HG02798 (cell line): ENCODE data around the gene FYN.
"Not testable (repeated sequence)": the region's sequence is repeated elsewhere in the genome, so short reads cannot be mapped to it uniquely, and the experiment has no call there.

Experiments
- ATAC-seq: cut with Tn5 transposase; IDR thresholded peaks from one replicate; pipeline ENCODE4 v1.9.1; 2021; ENCODE audit warnings: mild to moderate bottlenecking; ENCODE audit not compliant: unreplicated experiment, poor library complexity

The FYN gene

GRCh38 chr6:111696814-111697213 lies 176.4 kb downstream of the FYN start:
- ATAC-seq = no peak

GRCh38 chr6:111692327-111693164 lies 180.7 kb downstream of the FYN start:
- no peak for ATAC-seq

GRCh38 chr6:111691345-111692225 lies 181.7 kb downstream of the FYN start:
- ATAC-seq = no peak

- ATAC-seq = no peak
Measured at GRCh38 chr6:111689946-111690345, 183.3 kb downstream of the FYN start.

- no peak for ATAC-seq
Measured at GRCh38 chr6:111689419-111689818, 183.8 kb downstream of the FYN start.

- ATAC-seq = no peak
Measured at GRCh38 chr6:111688331-111688730, 184.9 kb downstream of the FYN start.

GRCh38 chr6:111687652-111688051 lies 185.6 kb downstream of the FYN start:
- ATAC-seq = no peak

- ATAC-seq = no peak
Measured at GRCh38 chr6:111686932-111687266, 186.4 kb downstream of the FYN start.

- no peak for ATAC-seq
Measured at GRCh38 chr6:111686249-111686931, 186.9 kb downstream of the FYN start.

- no peak for ATAC-seq
Measured at GRCh38 chr6:111685526-111685925, 187.7 kb downstream of the FYN start.

- no peak for ATAC-seq
Measured at GRCh38 chr6:111685058-111685457, 188.2 kb downstream of the FYN start.

- ATAC-seq = no peak
Measured at GRCh38 chr6:111683749-111684267, 189.4 kb downstream of the FYN start.

- no peak for ATAC-seq
Measured at GRCh38 chr6:111683157-111683556, 190.1 kb downstream of the FYN start.

GRCh38 chr6:111681860-111682259 lies 191.4 kb downstream of the FYN start:
- ATAC-seq = no peak

GRCh38 chr6:111680811-111681609 lies 192.2 kb downstream of the FYN start:
- ATAC-seq = not testable (repeated sequence)

- no peak for ATAC-seq
Measured at GRCh38 chr6:111680015-111680712, 193.1 kb downstream of the FYN start.

GRCh38 chr6:111679126-111679858 lies 194.0 kb downstream of the FYN start:
- no peak for ATAC-seq

GRCh38 chr6:111677249-111677990 lies 195.8 kb downstream of the FYN start:
- no peak for ATAC-seq
